SK-N-SH treated with all-trans-retinoic acid at 6 μM for 48 hours (cell line): ENCODE results near the gene ARL4C.

Source experiments
- ATAC-seq: fragments of 200-7000 bp; cut with Tn5 transposase; 3 replicates; pipeline ENCODE4 v1.9.1; 2020; ENCODE audit warnings: mild to moderate bottlenecking, moderate library complexity
- ARNTL ChIP-seq: fragments of 450-650 bp; formaldehyde crosslinking; IDR thresholded peaks from 2 replicates; pipeline ENCODE4 v1.5.0; 2020; ENCODE audit warnings: low read depth, mild to moderate bottlenecking, moderate library complexity, borderline replicate concordance
- BACH2 ChIP-seq: fragments of 250-450 bp; sonication (Bioruptor Pico); IDR thresholded peaks from 2 replicates; pipeline ENCODE4 v1.9.0; 2021; ENCODE audit warnings: mild to moderate bottlenecking, borderline replicate concordance
- CREB5 ChIP-seq: fragments of 250-450 bp; sonication (Bioruptor Pico); IDR thresholded peaks from 2 replicates; pipeline ENCODE4 v1.5.1; 2020; ENCODE audit warnings: low read depth, mild to moderate bottlenecking, moderate library complexity
- CSDC2 ChIP-seq: fragments of 250-450 bp; sonication (Bioruptor Pico); IDR thresholded peaks from 2 replicates; pipeline ENCODE4 v1.5.0; 2020; ENCODE audit warnings: mild to moderate bottlenecking, moderate library complexity
- CSRNP3 ChIP-seq: fragments of 250-450 bp; sonication (Bioruptor Pico); IDR thresholded peaks from 2 replicates; pipeline ENCODE4 v1.5.1; 2021; ENCODE audit warnings: mild to moderate bottlenecking, moderate library complexity
- ESRRG ChIP-seq: fragments of 250-450 bp; sonication (Bioruptor Pico); IDR thresholded peaks from 2 replicates; pipeline ENCODE4 v1.6.1; 2021; ENCODE audit warnings: mild to moderate bottlenecking
- PATZ1 ChIP-seq: fragments of 250-450 bp; sonication (Bioruptor Pico); IDR thresholded peaks from 2 replicates; pipeline ENCODE4 v1.8.0; 2020; ENCODE audit warnings: mild to moderate bottlenecking, moderate library complexity, borderline replicate concordance
- POU6F1 ChIP-seq: fragments of 250-450 bp; sonication (Bioruptor Pico); IDR thresholded peaks from 2 replicates; pipeline ENCODE4 v1.8.0; 2021; ENCODE audit warnings: low read depth, mild to moderate bottlenecking, moderate library complexity, borderline replicate concordance
- PPARA ChIP-seq: fragments of 250-450 bp; sonication (Bioruptor Pico); IDR thresholded peaks from 2 replicates; pipeline ENCODE4 v1.5.0; 2020; ENCODE audit warnings: mild to moderate bottlenecking, borderline replicate concordance
- RARB ChIP-seq: fragments of 250-450 bp; sonication (Bioruptor Pico); IDR thresholded peaks from 2 replicates; pipeline ENCODE4 v1.8.0; 2021; ENCODE audit warnings: mild to moderate bottlenecking, moderate library complexity
- SNAI2 ChIP-seq: fragments of 250-450 bp; sonication (Bioruptor Pico); IDR thresholded peaks from 2 replicates; pipeline ENCODE4 v1.5.0; 2020; ENCODE audit warnings: mild to moderate bottlenecking, moderate library complexity
- TCF4 ChIP-seq: fragments of 250-450 bp; sonication (Bioruptor Pico); IDR thresholded peaks from 2 replicates; pipeline ENCODE4 v1.8.0; 2021; ENCODE audit warnings: mild to moderate bottlenecking, moderate library complexity, borderline replicate concordance
- TOX ChIP-seq: fragments of 250-450 bp; sonication (Bioruptor Pico); IDR thresholded peaks from 2 replicates; pipeline ENCODE4 v1.8.0; 2021; ENCODE audit warnings: mild to moderate bottlenecking, moderate library complexity, borderline replicate concordance
- TSHZ2 ChIP-seq: fragments of 250-450 bp; sonication (Bioruptor Pico); IDR thresholded peaks from 2 replicates; pipeline ENCODE4 v1.5.0; 2020; ENCODE audit warnings: mild to moderate bottlenecking, moderate library complexity
- ZC3H10 ChIP-seq: fragments of 250-450 bp; sonication (Bioruptor Pico); IDR thresholded peaks from 2 replicates; pipeline ENCODE4 v1.5.1; 2021; ENCODE audit warnings: mild to moderate bottlenecking, moderate library complexity
- ZFP30 ChIP-seq: fragments of 450-650 bp; formaldehyde crosslinking; IDR thresholded peaks from 2 replicates; pipeline ENCODE4 v1.5.0; 2022; ENCODE audit warnings: mild to moderate bottlenecking, moderate library complexity
- ZNF565 ChIP-seq: fragments of 450-650 bp; formaldehyde crosslinking; conservative IDR thresholded peaks from 2 replicates; pipeline ENCODE4 v1.5.0; 2020; ENCODE audit warnings: low read depth, mild to moderate bottlenecking, moderate library complexity
- ZNF70 ChIP-seq: fragments of 450-650 bp; formaldehyde crosslinking; IDR thresholded peaks from 2 replicates; pipeline ENCODE4 v1.5.0; 2020; ENCODE audit warnings: mild to moderate bottlenecking, moderate library complexity
- ZNF8 ChIP-seq: fragments of 450-650 bp; formaldehyde crosslinking; IDR thresholded peaks from 2 replicates; pipeline ENCODE4 v1.5.0; 2020; ENCODE audit warnings: mild to moderate bottlenecking, moderate library complexity

The ARL4C gene

GRCh38 chr2:234474654-234475053, 22.2 kb downstream of the ARL4C start:
- no peak for ATAC-seq
- TF ChIP-seq ZC3H10 (CRISPR knock-in tag) (no peak), TOX (CRISPR knock-in tag) (no peak), BACH2 (CRISPR knock-in tag) (no peak), RARB (CRISPR knock-in tag) (no peak), SNAI2 (CRISPR knock-in tag) (no peak), ZFP30 (CRISPR knock-in tag) (no peak), PATZ1 (CRISPR knock-in tag) (no peak), ESRRG (no peak), POU6F1 (no peak), ZNF565 (CRISPR knock-in tag) (no peak), CREB5 (no peak), CSRNP3 (CRISPR knock-in tag) (no peak), TCF4 (CRISPR knock-in tag) (no peak)

- no peak for ATAC-seq
- TF ChIP-seq ESRRG (no peak), TCF4 (CRISPR knock-in tag) (no peak)
These were observed 24.7 kb downstream of the ARL4C start for GRCh38 chr2:234472155-234472554.

GRCh38 chr2:234469972-234470371, 26.9 kb downstream of the ARL4C start:
- TF ChIP-seq RARB (CRISPR knock-in tag): no peak
- no peak for TF ChIP-seq ARNTL
- TF ChIP-seq ZNF70 (CRISPR knock-in tag): no peak
- no peak for TF ChIP-seq ZNF565 (CRISPR knock-in tag)
- no peak for TF ChIP-seq BACH2 (CRISPR knock-in tag)
- TF ChIP-seq PPARA (CRISPR knock-in tag): no peak
- TF ChIP-seq SNAI2 (CRISPR knock-in tag): no peak
- TF ChIP-seq CSRNP3 (CRISPR knock-in tag): no peak
- no peak for TF ChIP-seq CSDC2 (CRISPR knock-in tag)
- TF ChIP-seq ESRRG: no peak
- no peak for TF ChIP-seq ZFP30 (CRISPR knock-in tag)
- no peak for TF ChIP-seq POU6F1
- no peak for TF ChIP-seq ZC3H10 (CRISPR knock-in tag)
- no peak for TF ChIP-seq ZNF8 (CRISPR knock-in tag)
- TF ChIP-seq TCF4 (CRISPR knock-in tag): no peak
- no peak for ATAC-seq

GRCh38 chr2:234469251-234469845, 27.5 kb downstream of the ARL4C start:
- no peak for ATAC-seq
- TF ChIP-seq ZFP30 (CRISPR knock-in tag) (no peak), PATZ1 (CRISPR knock-in tag) (no peak), BACH2 (CRISPR knock-in tag) (no peak), TOX (CRISPR knock-in tag) (no peak), TSHZ2 (CRISPR knock-in tag) (no peak)
